Panc1 (cell line): ENCODE data around the gene TNPO3. TPM values are rescaled to one million over a fixed set of nuclear protein-coding genes. Genes with fewer than 3 reads are reported as not detected.
A peak's percentile ranks its signal among the peaks of the same experiment; 100 is the strongest.

Experiments
- ATAC-seq: fragments of 200-7000 bp; cut with Tn5 transposase; 2 replicates; pipeline ENCODE4 v1.9.1; 2020; ENCODE audit warnings: mild to moderate bottlenecking, moderate library complexity
- BruUV-seq: library from RNA; stranded (reverse); fragments of 400-500 nt; replicated peaks from 2 replicates; lab custom pipeline; 2021; lab: Mats Ljungman, UMichigan
- CTCF ChIA-PET: fragments of 300-600 bp; sonication (Branson Sonifier 250); formaldehyde crosslinking; loops from one replicate; lab custom pipeline; 2022; ENCODE audit warnings: antibody characterized with exemption; lab: Charles Lee
- POLR2A ChIA-PET: fragments of 300-600 bp; sonication (Branson Sonifier 250); formaldehyde crosslinking; loops from one replicate; lab custom pipeline; 2022; ENCODE audit warnings: antibody characterized with exemption; lab: Charles Lee
- DNase-seq: peaks from one replicate; pipeline ENCODE4 v3.0.0-alpha.2; 2010; ENCODE audit warnings: low read depth, low spot score
- H3K27ac ChIP-seq: 2 replicates; pipeline ENCODE4 v1.5.1; 2011; ENCODE audit warnings: mild to moderate bottlenecking, low read length, inconsistent platforms
- H3K27me3 ChIP-seq: fragments of 200-500 bp; sonication (Bioruptor generic); 2 replicates; pipeline ENCODE4 v1.6.0; 2014; ENCODE audit warnings: low read length, inconsistent platforms; ENCODE audit not compliant: control insufficient read depth, insufficient read depth
- H3K36me3 ChIP-seq: fragments of 200-500 bp; sonication (Bioruptor generic); 2 replicates; pipeline ENCODE4 v1.5.1; 2014; ENCODE audit warnings: inconsistent platforms, mild to moderate bottlenecking, low read length, moderate library complexity; ENCODE audit not compliant: control insufficient read depth, insufficient read depth
- H3K4me1 ChIP-seq: 2 replicates; pipeline ENCODE4 v1.5.1; 2011; ENCODE audit warnings: inconsistent platforms, mild to moderate bottlenecking, low read length, moderate library complexity; ENCODE audit not compliant: control insufficient read depth, insufficient read depth
- H3K4me3 ChIP-seq, 2 experiments: 2 replicates each; pipeline ENCODE4 v1.5.1; 2011 to 2012; ENCODE audit warnings: low read depth in 2 of 2, low read length in 2 of 2, mild to moderate bottlenecking in 2 of 2, inconsistent platforms in 1 of 2, moderate library complexity in 1 of 2
- H3K9me3 ChIP-seq: fragments of 200-500 bp; sonication (Bioruptor generic); 2 replicates; pipeline ENCODE4 v1.5.1; 2014; ENCODE audit warnings: low read depth, mild to moderate bottlenecking, inconsistent platforms, low read length, moderate library complexity; ENCODE audit not compliant: control insufficient read depth, insufficient read depth
- CTCF ChIP-seq: fragments of 450-650 bp; IDR thresholded peaks from 2 replicates; pipeline ENCODE4 v1.5.1; 2017; ENCODE audit warnings: mild to moderate bottlenecking
- POLR2AphosphoS5 ChIP-seq: IDR thresholded peaks from 2 replicates; pipeline ENCODE4 v1.6.1; 2012; ENCODE audit warnings: mild to moderate bottlenecking, low read depth, low read length, moderate library complexity
- SIN3A ChIP-seq: IDR thresholded peaks from 2 replicates; pipeline ENCODE4 v1.6.1; 2012; ENCODE audit warnings: low read depth, mild to moderate bottlenecking, low read length, moderate library complexity, borderline replicate concordance; ENCODE audit not compliant: insufficient read depth
- TCF7L2 ChIP-seq: IDR thresholded peaks from 2 replicates; pipeline ENCODE4 v1.6.1; 2011; ENCODE audit warnings: mild to moderate bottlenecking, low read depth, low read length, inconsistent platforms
- in situ Hi-C: cut with HindIII; loops from 2 replicates; pipeline ENCODE4 v1.10.0; 2016; ENCODE audit warnings: low sequenced_read_pairs, low pct_unique_long_range_greater_than_20kb
- intact Hi-C: fragments of 100-400 bp; cut with micrococcal nuclease; formaldehyde crosslinking; loops from one replicate; pipeline ENCODE4 v1.10.0; 2022; ENCODE audit not compliant: unreplicated experiment
- total RNA-seq: library from RNA; stranded (reverse); gene quantifications from one replicate; pipeline ENCODE4 v1.2.1, GENCODE V29; 2021; ENCODE audit not compliant: unreplicated experiment
- TF ChIP-seq, protein P1 (sequence below), 2 experiments: IDR thresholded peaks; 2 replicates each; pipeline ENCODE4 v1.6.1; 2011 to 2012; ENCODE audit warnings: low read depth in 2 of 2, control low read depth in 1 of 2, low read length in 1 of 2, mild to moderate bottlenecking in 1 of 2, moderate library complexity in 1 of 2; ENCODE audit not compliant: insufficient read depth in 1 of 2

TNPO3 gene
- total RNA-seq, 1 experiment from 2014 or later = 71.8 TPM

GRCh38 chr7:129066290-129067131, 11.6 kb upstream of the TNPO3 start:
- no peaks in the 10 kb centered on the region for H3K36me3 ChIP-seq
- H3K9me3 ChIP-seq = no peaks in the 10 kb centered on the region
- H3K27ac ChIP-seq = no peak overlapping the region
- TF ChIP-seq TCF7L2 (no peak), CTCF (no peak), SIN3A (no peak), POLR2AphosphoS5 (no peak)
- TF ChIP-seq, protein P1, sequence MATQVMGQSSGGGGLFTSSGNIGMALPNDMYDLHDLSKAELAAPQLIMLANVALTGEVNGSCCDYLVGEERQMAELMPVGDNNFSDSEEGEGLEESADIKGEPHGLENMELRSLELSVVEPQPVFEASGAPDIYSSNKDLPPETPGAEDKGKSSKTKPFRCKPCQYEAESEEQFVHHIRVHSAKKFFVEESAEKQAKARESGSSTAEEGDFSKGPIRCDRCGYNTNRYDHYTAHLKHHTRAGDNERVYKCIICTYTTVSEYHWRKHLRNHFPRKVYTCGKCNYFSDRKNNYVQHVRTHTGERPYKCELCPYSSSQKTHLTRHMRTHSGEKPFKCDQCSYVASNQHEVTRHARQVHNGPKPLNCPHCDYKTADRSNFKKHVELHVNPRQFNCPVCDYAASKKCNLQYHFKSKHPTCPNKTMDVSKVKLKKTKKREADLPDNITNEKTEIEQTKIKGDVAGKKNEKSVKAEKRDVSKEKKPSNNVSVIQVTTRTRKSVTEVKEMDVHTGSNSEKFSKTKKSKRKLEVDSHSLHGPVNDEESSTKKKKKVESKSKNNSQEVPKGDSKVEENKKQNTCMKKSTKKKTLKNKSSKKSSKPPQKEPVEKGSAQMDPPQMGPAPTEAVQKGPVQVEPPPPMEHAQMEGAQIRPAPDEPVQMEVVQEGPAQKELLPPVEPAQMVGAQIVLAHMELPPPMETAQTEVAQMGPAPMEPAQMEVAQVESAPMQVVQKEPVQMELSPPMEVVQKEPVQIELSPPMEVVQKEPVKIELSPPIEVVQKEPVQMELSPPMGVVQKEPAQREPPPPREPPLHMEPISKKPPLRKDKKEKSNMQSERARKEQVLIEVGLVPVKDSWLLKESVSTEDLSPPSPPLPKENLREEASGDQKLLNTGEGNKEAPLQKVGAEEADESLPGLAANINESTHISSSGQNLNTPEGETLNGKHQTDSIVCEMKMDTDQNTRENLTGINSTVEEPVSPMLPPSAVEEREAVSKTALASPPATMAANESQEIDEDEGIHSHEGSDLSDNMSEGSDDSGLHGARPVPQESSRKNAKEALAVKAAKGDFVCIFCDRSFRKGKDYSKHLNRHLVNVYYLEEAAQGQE (IDR thresholded peaks at IDR 0.05; ENCODE audit: insufficient read depth in 1 of 2, low read depth in 2 of 2, low read length in 1 of 2) = no peak
- ATAC-seq (no peak), DNase-seq (no peak)
- POLR2A ChIA-PET = no interaction called here
- no peak overlapping the region for H3K4me3 ChIP-seq
- CTCF ChIA-PET = no interaction called here
- intact Hi-C loops (no loop called here), in situ Hi-C loops (no loop called here)
- BruUV-seq = no TSS peak
- H3K4me1 ChIP-seq = no peaks in the 10 kb centered on the region
- no peaks in the 10 kb centered on the region; the same call in 1 of the 2 replicates for H3K27me3 ChIP-seq

DNA sequence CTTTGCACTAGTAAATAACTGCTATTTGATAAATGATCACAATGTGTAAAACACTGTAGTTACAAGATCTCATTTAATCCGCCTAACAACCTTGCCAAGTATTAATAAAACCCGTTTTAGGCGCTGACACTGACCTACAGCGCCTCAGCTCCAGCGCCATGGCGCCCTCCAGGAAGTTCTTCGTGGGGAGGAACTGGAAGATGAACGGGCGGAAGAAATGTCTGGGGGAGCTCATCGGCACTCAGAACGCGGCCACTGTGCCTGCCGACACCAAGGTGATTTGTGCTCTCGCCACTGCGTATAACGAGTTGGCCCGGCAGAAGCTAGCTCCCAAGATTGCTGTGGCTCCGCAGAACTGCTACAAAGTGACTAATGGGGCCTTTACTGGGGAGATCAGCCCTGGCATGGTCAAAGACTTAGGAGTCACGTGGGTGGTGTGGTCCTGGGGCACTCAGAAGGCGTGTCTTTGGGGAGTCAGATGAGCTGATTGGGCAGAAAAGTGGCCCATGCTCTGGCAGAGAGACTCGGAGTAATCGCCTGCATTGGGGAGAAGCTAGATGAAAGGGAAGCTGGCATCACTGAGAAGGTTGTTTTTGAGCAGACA, 1.1 kb upstream of the TNPO3 start:
- TF ChIP-seq SIN3A (no peak), TCF7L2 (no peak)
- TF ChIP-seq, protein P1 (IDR thresholded peaks at IDR 0.05; ENCODE audit: insufficient read depth in 1 of 2, low read depth in 2 of 2, low read length in 1 of 2) = no peak
- Histone ChIP-seq H3K4me1 (peaks cover 16% of the 10 kb centered on the region), H3K27me3 (no peaks in the 10 kb centered on the region; the same call in 1 of the 2 replicates), H3K4me3 (peak overlapping the region in 1 of 2 experiments; percentile 96; a peak in 1 of 4 replicates), H3K27ac (peak overlapping the region; percentile 99), H3K9me3 (no peaks in the 10 kb centered on the region), H3K36me3 (peaks cover 7% of the 10 kb centered on the region)
- in situ Hi-C loops (no loop called here), intact Hi-C loops (no loop called here)
- TSS peak; percentile 96 for BruUV-seq
- ChIA-PET POLR2A (no interaction called here), CTCF (no interaction called here)
- DNase-seq (no peak), ATAC-seq (no peak)
